Astrocyte (in vitro differentiated cells and primary cell): ENCODE measurements around the gene UAP1L1.

Experiments used
- CTCF ChIP-seq: IDR thresholded peaks from 2 replicates; pipeline ENCODE4 v1.5.1; 2011; ENCODE audit warnings: low read depth, mild to moderate bottlenecking, inconsistent platforms, low read length, moderate library complexity; ENCODE audit not compliant: insufficient read depth
- EZH2 ChIP-seq: IDR thresholded peaks from 2 replicates; pipeline ENCODE4 v1.6.1; 2012; ENCODE audit warnings: mild to moderate bottlenecking, low read length, inconsistent platforms; ENCODE audit not compliant: insufficient read depth

GRCh38 chr9:137105814-137106661, 28.7 kb downstream of the UAP1L1 start:
- TF ChIP-seq CTCF (no peak), EZH2 (no peak)
